Aorta (tissue), 5 donors: Measurements from ENCODE around the gene IGFBP3. TPM values are rescaled to one million over a fixed set of nuclear protein-coding genes. Genes with fewer than 3 reads are reported as not detected.

Source experiments
- ATAC-seq: fragments of 200-7000 bp; cut with Tn5 transposase; one replicate; pipeline ENCODE4 v1.9.1; 2022; ENCODE audit warnings: moderate library complexity; ENCODE audit not compliant: low FRiP score
- DNase-seq, 2 donors: peaks; one replicate each; pipeline ENCODE4 v3.0.0-alpha.2; 2020
- H3K27ac ChIP-seq, 2 donors: one replicate each; pipeline ENCODE4 v1.5.1; 2013; ENCODE audit warnings: low read length in 2 of 2, mild to moderate bottlenecking in 2 of 2, moderate library complexity in 2 of 2, control low read depth in 1 of 2, inconsistent platforms in 1 of 2, low read depth in 1 of 2
- H3K27me3 ChIP-seq, 2 donors: one replicate each; pipeline ENCODE4 v1.6.1; 2013; ENCODE audit warnings: control low read depth in 1 of 2, low read length in 1 of 2, mild to moderate bottlenecking in 1 of 2, moderate library complexity in 1 of 2; ENCODE audit not compliant: insufficient read depth in 2 of 2, control insufficient read depth in 1 of 2
- H3K36me3 ChIP-seq, 2 donors: one replicate each; pipeline ENCODE4 v1.6.1; 2013; ENCODE audit warnings: control low read depth in 1 of 2, low read length in 1 of 2, mild to moderate bottlenecking in 1 of 2; ENCODE audit not compliant: insufficient read depth in 2 of 2, control insufficient read depth in 1 of 2
- H3K4me1 ChIP-seq, 2 donors: one replicate each; pipeline ENCODE4 v1.6.1; 2013; ENCODE audit warnings: low read length in 2 of 2, control low read depth in 1 of 2, mild to moderate bottlenecking in 1 of 2, moderate library complexity in 1 of 2; ENCODE audit not compliant: insufficient read depth in 2 of 2, control insufficient read depth in 1 of 2
- H3K4me3 ChIP-seq, 2 donors: one replicate each; pipeline ENCODE4 v1.5.1; 2013; ENCODE audit warnings: low read length in 2 of 2, control low read depth in 1 of 2, mild to moderate bottlenecking in 1 of 2
- H3K9me3 ChIP-seq: one replicate; pipeline ENCODE4 v1.6.1; 2013; ENCODE audit warnings: mild to moderate bottlenecking, low read length; ENCODE audit not compliant: control insufficient read depth
- WGBS, 2 donors: extraction: QIAGEN DNeasy Blood & Tissue Kit; methylation state at CpG; one replicate each; pipeline ENCODE4 v1.1.7; 2013; 5-methylcytosine and 5-hydroxymethylcytosine counted together
- intact Hi-C, 2 donors: fragments of 100-400 bp; cut with DNase I; formaldehyde crosslinking; loops; one replicate each; pipeline versions ENCODE4 v1.14.2 to v1.15.0; 2022
- polyA plus RNA-seq, 2 donors: library from polyadenylated mRNA; stranded (reverse); fragments of 200-250 nt; gene quantifications; one replicate each; pipeline ENCODE4 v1.2.3, GENCODE V29; 2013
- total RNA-seq, 2 donors: library from RNA; stranded (reverse); fragmentation: NEBNext Ultra II Directional; extraction: Animal tissue kit (Norgen Biotek cat#: 25700); gene quantifications; one replicate each; pipeline ENCODE4 v1.2.1, GENCODE V29; 2021
- donor health status: healthy with polysubstance abuse.
- donor health status: Bipolar disorder and iron deficiency.
- donor health status: DM: no; HTN: no; CAD: no.
- donor health status: DM: no; HTN: no; CAD: no.
- donor health status: DM: yes; HTN: yes; CAD: no.

The IGFBP3 gene
- total and polyA plus RNA-seq, 4 donors = 143 to 255 (median 186) TPM

GRCh38 chr7:45886931-45887667 is 34.0 kb downstream of the IGFBP3 start:
- 96 to 97% methylated on average over 5 of the region's 5 CpGs for WGBS, 2 donors
- intact Hi-C loops = no loop called here
- Histone ChIP-seq H3K4me3 (no peak overlapping the region), H3K9me3 (no peaks in the 10 kb centered on the region), H3K4me1 (no peaks in the 10 kb centered on the region), H3K27me3 (no peaks in the 10 kb centered on the region), H3K27ac (no peak overlapping the region), H3K36me3 (no peaks in the 10 kb centered on the region)
- ATAC-seq (no peak), DNase-seq (no peak)

- H3K36me3 ChIP-seq = no peaks in the 10 kb centered on the region
- no peak overlapping the region for H3K27ac ChIP-seq
- no peaks in the 10 kb centered on the region for H3K4me1 ChIP-seq
- H3K27me3 ChIP-seq = no peaks in the 10 kb centered on the region
- 66 to 73% methylated on average over 7 of the region's 7 CpGs for WGBS, 2 donors
- H3K9me3 ChIP-seq = peaks cover under 1% of the 10 kb centered on the region
- intact Hi-C loops = no loop called here
- DNase-seq = no peak
- H3K4me3 ChIP-seq = no peak overlapping the region
- no peak for ATAC-seq
Observed at GRCh38 chr7:45885264-45885882, 35.7 kb downstream of the IGFBP3 start.

- Histone ChIP-seq H3K27me3 (no peaks in the 10 kb centered on the region), H3K36me3 (no peaks in the 10 kb centered on the region), H3K4me3 (no peak overlapping the region), H3K27ac (no peak overlapping the region), H3K4me1 (no peaks in the 10 kb centered on the region), H3K9me3 (peaks cover 2% of the 10 kb centered on the region)
- ATAC-seq (no peak), DNase-seq (no peak)
- intact Hi-C loops = no loop called here
- 80 to 87% methylated on average over 4 of the region's 4 CpGs for WGBS, 2 donors
Observed at GRCh38 chr7:45884136-45884535, 36.9 kb downstream of the IGFBP3 start.

- intact Hi-C loops = no loop called here
- no peaks in the 10 kb centered on the region for H3K36me3 ChIP-seq
- no peak overlapping the region for H3K4me3 ChIP-seq
- H3K27me3 ChIP-seq = no peaks in the 10 kb centered on the region
- H3K4me1 ChIP-seq = no peaks in the 10 kb centered on the region
- H3K9me3 ChIP-seq = peaks cover 7% of the 10 kb centered on the region
- DNase-seq (no peak), ATAC-seq (no peak)
- 56 to 71% methylated on average over 5 of the region's 5 CpGs for WGBS, 2 donors
- no peak overlapping the region for H3K27ac ChIP-seq
Observed at GRCh38 chr7:45882465-45882810, 38.6 kb downstream of the IGFBP3 start.

GRCh38 chr7:45881759-45882464 is 39.2 kb downstream of the IGFBP3 start:
- intact Hi-C loops = no loop called here
- Histone ChIP-seq H3K36me3 (no peaks in the 10 kb centered on the region), H3K4me3 (no peak overlapping the region), H3K4me1 (no peaks in the 10 kb centered on the region), H3K27ac (no peak overlapping the region), H3K27me3 (no peaks in the 10 kb centered on the region), H3K9me3 (peaks cover 7% of the 10 kb centered on the region)
- no peak for ATAC-seq
- WGBS, 2 donors = 53 to 64% methylated on average over 12 of the region's 12 CpGs
- DNase-seq = no peak

GRCh38 chr7:45881280-45881758 is 39.8 kb downstream of the IGFBP3 start:
- DNase-seq = no peak
- Histone ChIP-seq H3K4me1 (no peaks in the 10 kb centered on the region), H3K4me3 (no peak overlapping the region), H3K27me3 (no peaks in the 10 kb centered on the region), H3K27ac (no peak overlapping the region), H3K9me3 (peaks cover 7% of the 10 kb centered on the region), H3K36me3 (no peaks in the 10 kb centered on the region)
- 95 to 96% methylated on average over 9 of the region's 9 CpGs for WGBS, 2 donors
- intact Hi-C loops = no loop called here
- no peak for ATAC-seq

- intact Hi-C loops = no loop called here
- no peak for DNase-seq
- H3K36me3 ChIP-seq = no peaks in the 10 kb centered on the region
Observed at GRCh38 chr7:45880433-45880860, 40.6 kb downstream of the IGFBP3 start.

GRCh38 chr7:45878457-45879144 is 42.5 kb downstream of the IGFBP3 start:
- no peak overlapping the region for H3K27ac ChIP-seq
- H3K4me1 ChIP-seq = no peaks in the 10 kb centered on the region
- no peak for ATAC-seq
- peaks cover 7% of the 10 kb centered on the region for H3K9me3 ChIP-seq
- intact Hi-C loops = no loop called here
- 27 to 42% methylated on average over 3 of the region's 3 CpGs for WGBS, 2 donors
- no peak overlapping the region for H3K4me3 ChIP-seq
- no peaks in the 10 kb centered on the region for H3K27me3 ChIP-seq
- no peaks in the 10 kb centered on the region for H3K36me3 ChIP-seq
- DNase-seq = no peak

More at GRCh38 chr7:45880433-45880860, 40.6 kb downstream of the IGFBP3 start:
- Histone ChIP-seq H3K4me3 (no peak overlapping the region), H3K4me1 (no peaks in the 10 kb centered on the region), H3K27ac (no peak overlapping the region), H3K9me3 (peaks cover 7% of the 10 kb centered on the region), H3K27me3 (no peaks in the 10 kb centered on the region)
- WGBS, 2 donors = 84 to 89% methylated on average over 7 of the region's 7 CpGs
- no peak for ATAC-seq
